B cell (primary cell): ENCODE data around the gene MAFF. TPM values are rescaled to one million over a fixed set of nuclear protein-coding genes. Genes with fewer than 3 reads are reported as not detected.

Source experiments
- ATAC-seq: fragments of 200-7000 bp; cut with Tn5 transposase; one replicate; pipeline ENCODE4 v1.10.0; 2021; ENCODE audit warnings: low read depth, mild to moderate bottlenecking, moderate number of reproducible peaks, moderate library complexity
- CTCF ChIA-PET: fragments of 350-600 bp; sonication (Branson Sonifier 250); formaldehyde crosslinking; loops from one replicate; lab custom pipeline; 2021; ENCODE audit warnings: antibody characterized with exemption, inconsistent platforms; lab: Charles Lee
- POLR2A ChIA-PET: fragments of 350-600 bp; sonication (Branson Sonifier 250); formaldehyde crosslinking; loops from one replicate; lab custom pipeline; 2021; ENCODE audit warnings: antibody characterized with exemption; lab: Charles Lee
- DNase-seq: peaks from one replicate; pipeline ENCODE4 v3.0.0; 2013
- H2AFZ ChIP-seq: 2 replicates; pipeline ENCODE4 v1.6.1; 2012; ENCODE audit warnings: mild to moderate bottlenecking, low read depth, low read length; ENCODE audit not compliant: insufficient read depth, poor library complexity, severe bottlenecking
- H3K27ac ChIP-seq, 2 donors: 1 replicate in 1 of 2; 2 replicates in 1 of 2; pipeline ENCODE4 v1.5.1; 2012 to 2013; ENCODE audit warnings: low read length in 2 of 2, mild to moderate bottlenecking in 2 of 2, moderate library complexity in 1 of 2
- H3K27me3 ChIP-seq, 4 experiments: fragments of 200-600 bp in 1 of 4; sonication (generic) in 1 of 4; replicated peaks in 1 of 4; 1 replicate in 2 of 4; 2 replicates in 2 of 4; pipeline versions ENCODE4 v1.6.1 to v1.7.0; 2013 to 2016; ENCODE audit warnings: low read length in 3 of 4, mild to moderate bottlenecking in 2 of 4, mixed read lengths in 1 of 4, moderate library complexity in 1 of 4; ENCODE audit not compliant: insufficient read depth in 4 of 4, control insufficient read depth in 3 of 4; ENCODE audit errors: control extremely low read depth in 1 of 4
- H3K36me3 ChIP-seq, 2 experiments: replicated peaks in 1 of 2; 1 replicate in 1 of 2; 2 replicates in 1 of 2; pipeline versions ENCODE4 v1.6.1 to v1.7.1; 2013; ENCODE audit warnings: low read length in 1 of 2; ENCODE audit not compliant: insufficient read depth in 2 of 2, control insufficient read depth in 1 of 2; ENCODE audit errors: control extremely low read depth in 1 of 2, extremely low read depth in 1 of 2
- H3K4me1 ChIP-seq, 2 donors: fragments of 200-600 bp in 1 of 2; sonication (generic) in 1 of 2; 1 replicate in 1 of 2; 2 replicates in 1 of 2; pipeline versions ENCODE4 v1.5.1 to v1.6.1; 2013 to 2017; ENCODE audit warnings: low read length in 2 of 2; ENCODE audit not compliant: control insufficient read depth in 2 of 2, insufficient read depth in 2 of 2
- H3K4me2 ChIP-seq: replicated peaks from 2 replicates; pipeline ENCODE3; 2012; ENCODE audit warnings: mild to moderate bottlenecking, low read depth, low read length; ENCODE audit not compliant: poor library complexity, severe bottlenecking
- H3K4me3 ChIP-seq, 5 experiments: fragments of 200-600 bp in 1 of 5; sonication (generic) in 1 of 5; 1 replicate in 3 of 5; 2 replicates in 2 of 5; pipeline versions ENCODE4 v1.5.1 to v1.7.0; 2011 to 2016; ENCODE audit warnings: low read length in 4 of 5, mild to moderate bottlenecking in 4 of 5, low read depth in 2 of 5, control low read depth in 1 of 5, moderate library complexity in 1 of 5; ENCODE audit not compliant: insufficient read depth in 1 of 5; ENCODE audit errors: control extremely low read depth in 1 of 5, extremely low read depth in 1 of 5
- H3K79me2 ChIP-seq: fragments of 200-600 bp; sonication (generic); one replicate; pipeline ENCODE4 v1.6.0; 2016; ENCODE audit warnings: low read length; ENCODE audit not compliant: control insufficient read depth, insufficient read depth
- H3K9ac ChIP-seq: fragments of 200-600 bp; sonication (generic); 2 replicates; pipeline ENCODE4 v1.6.1; 2017; ENCODE audit warnings: mild to moderate bottlenecking, low read length, moderate library complexity
- H3K9me3 ChIP-seq, 3 donors: one replicate each; pipeline versions ENCODE4 v1.6.1 to v1.7.1; 2013; ENCODE audit warnings: low read length in 2 of 3; ENCODE audit not compliant: control insufficient read depth in 2 of 3, insufficient read depth in 1 of 3; ENCODE audit errors: control extremely low read depth in 1 of 3
- H4K20me1 ChIP-seq: 2 replicates; pipeline ENCODE4 v1.6.0; 2012; ENCODE audit warnings: mild to moderate bottlenecking, low read length; ENCODE audit not compliant: insufficient read depth, control insufficient read depth, poor library complexity, severe bottlenecking
- H3K27ac Mint-ChIP-seq: one replicate; pipeline ENCODE4 v1.8.0; 2021; ENCODE audit warnings: mixed read lengths
- H3K27me3 Mint-ChIP-seq: one replicate; pipeline ENCODE4 v1.8.0; 2021; ENCODE audit warnings: mixed read lengths
- H3K4me1 Mint-ChIP-seq: one replicate; pipeline ENCODE4 v1.8.0; 2021; ENCODE audit warnings: mixed read lengths
- H3K4me3 Mint-ChIP-seq: one replicate; pipeline ENCODE4 v1.8.0; 2021; ENCODE audit warnings: mixed read lengths
- H3K9me3 Mint-ChIP-seq: one replicate; pipeline ENCODE4 v1.8.0; 2022; ENCODE audit warnings: mixed read lengths; ENCODE audit not compliant: insufficient read depth
- EZH2 ChIP-seq: IDR thresholded peaks from 2 replicates; pipeline ENCODE4 v1.6.1; 2012; ENCODE audit warnings: borderline replicate concordance, low read depth, mild to moderate bottlenecking, moderate library complexity, low read length; ENCODE audit not compliant: insufficient read depth, poor library complexity, severe bottlenecking
- WGBS: methylation state at CpG from one replicate; pipeline ENCODE4 v1.1.5; 2013; ENCODE audit warnings: missing lambda C conversion rate; ENCODE audit not compliant: insufficient coverage; 5-methylcytosine and 5-hydroxymethylcytosine counted together
- intact Hi-C: fragments of 100-400 bp; cut with micrococcal nuclease; formaldehyde crosslinking; loops from one replicate; pipeline ENCODE4 v1.10.0; 2022
- polyA plus RNA-seq: library from polyadenylated mRNA; depleted of rRNA; stranded (reverse); fragments of >200 nt; gene quantifications from 2 replicates; pipeline ENCODE4 v1.2.3, GENCODE V29; 2012
- total RNA-seq, 2 donors: library from RNA; stranded (reverse); fragments of 120-200 nt in 1 of 2; gene quantifications; 1 replicate in 1 of 2; 2 replicates in 1 of 2; pipeline versions ENCODE4 v1.2.3 to v1.2.4, GENCODE V29; 2013 to 2022
- TF ChIP-seq, protein P1 (sequence below): fragments of 200-600 bp; IDR thresholded peaks from one replicate; pipeline ENCODE4 v1.8.0; 2022; ENCODE audit warnings: antibody characterized with exemption, mild to moderate bottlenecking

The MAFF gene
- total and polyA plus RNA-seq, 2 donors (not counting 1 experiment from before 2014, with no cell fraction given), result 5.3 to 18.0 TPM

DNA sequence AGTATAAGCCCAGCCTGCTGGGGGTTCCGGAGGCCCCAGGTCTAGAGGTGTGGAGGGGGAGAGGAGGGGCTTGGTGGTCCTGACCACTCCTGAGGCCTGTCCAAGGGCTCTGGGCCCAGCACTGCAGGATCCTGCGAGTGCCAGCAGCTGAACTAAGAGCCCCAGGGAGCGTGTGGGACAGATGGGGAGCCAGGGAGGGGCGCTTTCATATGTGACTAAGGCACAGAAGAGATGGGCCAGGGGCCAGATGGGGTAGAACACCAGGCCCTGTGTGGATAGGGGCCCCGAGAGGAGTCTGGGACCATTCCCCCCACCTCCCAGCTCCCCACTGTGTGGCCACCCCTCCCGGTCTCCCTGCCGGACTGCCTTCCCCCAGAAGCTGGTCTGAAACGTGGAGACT is 18.4 kb downstream of the MAFF start:
- Mint-ChIP-seq H3K27ac (no peak overlapping the region), H3K27me3 (no peaks in the 10 kb centered on the region), H3K4me1 (peaks cover under 1% of the 10 kb centered on the region), H3K9me3 (no peaks in the 10 kb centered on the region), H3K4me3 (no peak overlapping the region)
- no peaks in the 10 kb centered on the region for H3K9me3 ChIP-seq
- intact Hi-C loops, result no loop called here
- no peak overlapping the region for H3K9ac ChIP-seq
- CTCF ChIA-PET, result no interaction called here
- H2AFZ ChIP-seq, result no peak overlapping the region
- H3K27ac ChIP-seq, result no peak overlapping the region
- no peaks in the 10 kb centered on the region for H3K4me1 ChIP-seq
- H3K27me3 ChIP-seq, result no peaks in the 10 kb centered on the region
- no peak for TF ChIP-seq EZH2
- TF ChIP-seq, protein P1, sequence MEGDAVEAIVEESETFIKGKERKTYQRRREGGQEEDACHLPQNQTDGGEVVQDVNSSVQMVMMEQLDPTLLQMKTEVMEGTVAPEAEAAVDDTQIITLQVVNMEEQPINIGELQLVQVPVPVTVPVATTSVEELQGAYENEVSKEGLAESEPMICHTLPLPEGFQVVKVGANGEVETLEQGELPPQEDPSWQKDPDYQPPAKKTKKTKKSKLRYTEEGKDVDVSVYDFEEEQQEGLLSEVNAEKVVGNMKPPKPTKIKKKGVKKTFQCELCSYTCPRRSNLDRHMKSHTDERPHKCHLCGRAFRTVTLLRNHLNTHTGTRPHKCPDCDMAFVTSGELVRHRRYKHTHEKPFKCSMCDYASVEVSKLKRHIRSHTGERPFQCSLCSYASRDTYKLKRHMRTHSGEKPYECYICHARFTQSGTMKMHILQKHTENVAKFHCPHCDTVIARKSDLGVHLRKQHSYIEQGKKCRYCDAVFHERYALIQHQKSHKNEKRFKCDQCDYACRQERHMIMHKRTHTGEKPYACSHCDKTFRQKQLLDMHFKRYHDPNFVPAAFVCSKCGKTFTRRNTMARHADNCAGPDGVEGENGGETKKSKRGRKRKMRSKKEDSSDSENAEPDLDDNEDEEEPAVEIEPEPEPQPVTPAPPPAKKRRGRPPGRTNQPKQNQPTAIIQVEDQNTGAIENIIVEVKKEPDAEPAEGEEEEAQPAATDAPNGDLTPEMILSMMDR, result no peak
- H3K36me3 ChIP-seq, result no peaks in the 10 kb centered on the region
- WGBS, result 94% methylated on average over 7 of the region's 8 CpGs
- POLR2A ChIA-PET, result no interaction called here
- ATAC-seq, result no peak
- no peaks in the 10 kb centered on the region for H3K79me2 ChIP-seq
- H3K4me2 ChIP-seq, result no peak overlapping the region
- DNase-seq, result no peak
- H4K20me1 ChIP-seq, result no peaks in the 10 kb centered on the region
- no peak overlapping the region for H3K4me3 ChIP-seq

DNA sequence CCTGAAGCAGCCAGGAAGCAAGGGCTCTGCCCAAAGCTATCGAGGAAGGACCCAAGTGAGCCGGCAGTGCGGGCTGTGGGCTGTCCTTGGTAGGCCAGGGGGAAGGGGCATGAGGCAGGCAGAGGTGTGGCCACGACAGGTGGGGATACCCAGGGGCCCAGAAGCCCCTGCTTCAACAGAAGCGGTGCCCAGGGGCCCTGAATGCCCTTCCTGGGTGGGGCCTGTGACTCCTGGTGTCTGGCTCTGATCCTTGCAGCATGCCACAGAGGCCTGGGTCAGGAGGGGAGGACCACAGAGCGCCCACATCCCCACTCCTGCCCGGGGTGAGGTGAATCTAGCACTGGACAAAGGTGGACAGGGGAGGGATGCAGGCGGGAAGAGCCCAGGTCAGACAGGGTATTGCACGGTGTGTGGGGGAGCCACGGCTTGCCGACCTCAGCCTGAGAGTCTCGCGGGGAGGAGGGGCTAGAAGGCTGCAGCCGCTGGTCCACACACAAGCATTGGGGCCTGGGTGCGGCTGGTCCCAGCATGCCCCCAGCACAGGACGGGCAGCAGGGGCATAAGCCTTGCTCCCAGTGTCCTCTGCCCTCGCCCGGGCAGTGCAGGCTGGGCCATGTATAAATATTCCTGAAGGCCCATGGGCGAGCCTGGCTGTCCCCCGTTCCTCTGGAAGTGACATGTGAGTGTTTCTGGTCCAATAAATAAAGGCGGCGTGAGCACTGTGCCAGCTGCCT is 19.0 kb downstream of the MAFF start:
- Histone ChIP-seq H4K20me1 (no peaks in the 10 kb centered on the region), H3K27ac (no peak overlapping the region), H3K9me3 (no peaks in the 10 kb centered on the region), H3K4me3 (no peak overlapping the region), H3K79me2 (no peaks in the 10 kb centered on the region), H2AFZ (no peak overlapping the region), H3K4me2 (no peak overlapping the region), H3K4me1 (no peaks in the 10 kb centered on the region), H3K27me3 (no peaks in the 10 kb centered on the region), H3K36me3 (no peaks in the 10 kb centered on the region), H3K9ac (no peak overlapping the region)
- ATAC-seq (no peak), DNase-seq (no peak)
- Mint-ChIP-seq H3K27ac (no peak overlapping the region), H3K9me3 (no peaks in the 10 kb centered on the region), H3K4me1 (no peaks in the 10 kb centered on the region), H3K27me3 (no peaks in the 10 kb centered on the region), H3K4me3 (no peak overlapping the region)
- intact Hi-C loops, result no loop called here
- 96% methylated on average over 22 of the region's 22 CpGs for WGBS
- ChIA-PET CTCF (no interaction called here), POLR2A (no interaction called here)
- TF ChIP-seq EZH2, result no peak
- TF ChIP-seq, protein P1, result no peak
